ENCODE measurements around the gene SKOR1.

SKOR1 gene

GRCh38 chr15:67883234-67883773, 58.0 kb downstream of the SKOR1 start:
- no peak for DNase-seq (ENCODE audit: low read depth in 1 of 2, low spot score in 1 of 2)

DNA sequence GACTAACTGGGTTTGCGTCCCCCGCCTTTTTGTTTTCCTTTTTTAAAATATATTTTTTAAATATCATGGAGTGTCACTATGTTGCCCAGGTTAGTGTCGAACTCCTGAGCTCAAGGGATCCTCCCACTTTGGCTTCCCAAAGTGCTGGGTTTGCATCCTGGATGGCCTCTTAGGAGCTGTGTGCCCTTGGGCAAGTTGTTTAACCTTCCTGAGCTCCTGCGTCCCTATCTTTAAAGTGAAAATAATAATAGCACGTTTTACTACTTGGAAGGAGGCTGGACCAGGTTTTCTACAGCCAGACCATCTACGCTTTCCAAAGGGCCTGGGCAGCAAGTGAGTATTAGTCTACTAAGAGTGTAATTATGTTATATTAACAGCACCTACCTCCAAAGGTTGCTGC, 58.7 kb downstream of the SKOR1 start:
- no peak for DNase-seq (ENCODE audit: low read depth in 1 of 2, low spot score in 1 of 2)

Data from stimulated activated CD4-positive, alpha-beta T cell treated with anti-CD3 and anti-CD28 coated beads, Interleukin-15, amount 100 ng/mL, for 1 hour (primary cell).